ENCODE results near the gene SLC38A10.

SLC38A10 gene

GRCh38 chr17:81200201-81200600 lies 94.9 kb downstream of the SLC38A10 start:
- DNase-seq = no peak

DNA sequence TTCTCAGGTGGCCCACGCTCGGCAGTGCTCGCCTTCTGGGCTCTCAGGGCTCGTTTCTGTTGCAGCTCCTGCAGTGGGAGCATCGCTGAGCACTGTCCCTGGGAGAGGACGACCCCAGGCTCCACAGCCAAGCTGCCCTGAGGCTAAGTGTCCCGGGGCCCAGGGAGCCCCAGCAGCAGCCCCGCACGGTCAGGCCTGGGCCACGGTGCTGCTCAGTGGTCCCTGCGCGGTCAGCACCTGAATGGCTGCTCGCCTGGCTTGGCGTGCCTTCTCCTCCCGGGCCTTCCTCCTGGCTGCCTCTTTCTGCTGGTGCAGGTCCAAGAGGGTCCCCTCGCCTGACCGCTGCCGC lies 95.7 kb downstream of the SLC38A10 start:
- no peak for DNase-seq

- DNase-seq = no peak
Measured at GRCh38 chr17:81198826-81199481, 96.2 kb downstream of the SLC38A10 start.

DNA sequence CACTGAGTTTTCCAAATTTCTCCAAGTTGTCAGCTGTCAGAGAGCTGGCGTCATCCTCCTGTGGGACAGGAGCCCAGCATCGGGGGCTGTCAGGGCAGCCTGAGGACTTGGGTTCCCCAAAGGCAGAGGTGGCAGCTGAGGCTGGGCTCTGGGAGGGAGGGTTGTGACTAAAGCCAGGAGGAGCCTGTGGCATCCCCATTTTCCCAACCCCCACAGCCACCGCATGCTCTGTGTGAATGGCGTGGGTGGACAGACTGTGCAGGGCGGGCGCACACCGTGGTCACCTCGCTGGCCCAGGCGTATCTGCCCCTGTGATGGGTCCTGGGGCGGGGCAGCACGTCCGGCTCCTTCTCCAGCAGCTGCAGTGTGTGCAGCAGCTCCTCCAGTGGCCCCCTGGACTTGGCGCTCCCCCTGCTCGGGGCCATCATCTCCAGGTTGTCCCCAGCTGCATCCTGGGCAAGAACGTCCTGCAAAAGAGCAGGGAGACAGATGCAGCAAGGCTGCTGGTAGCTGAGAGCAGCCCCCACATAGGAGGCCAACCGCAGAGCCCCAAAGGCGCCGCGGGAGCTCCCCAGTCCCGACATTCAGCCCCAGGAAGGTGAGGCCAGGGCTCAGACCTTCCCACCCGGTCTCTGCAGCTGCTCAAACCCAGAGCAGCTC lies 97.1 kb downstream of the SLC38A10 start:
- no peak for DNase-seq

GRCh38 chr17:81197409-81197795 lies 97.7 kb downstream of the SLC38A10 start:
- no peak for DNase-seq

DNA sequence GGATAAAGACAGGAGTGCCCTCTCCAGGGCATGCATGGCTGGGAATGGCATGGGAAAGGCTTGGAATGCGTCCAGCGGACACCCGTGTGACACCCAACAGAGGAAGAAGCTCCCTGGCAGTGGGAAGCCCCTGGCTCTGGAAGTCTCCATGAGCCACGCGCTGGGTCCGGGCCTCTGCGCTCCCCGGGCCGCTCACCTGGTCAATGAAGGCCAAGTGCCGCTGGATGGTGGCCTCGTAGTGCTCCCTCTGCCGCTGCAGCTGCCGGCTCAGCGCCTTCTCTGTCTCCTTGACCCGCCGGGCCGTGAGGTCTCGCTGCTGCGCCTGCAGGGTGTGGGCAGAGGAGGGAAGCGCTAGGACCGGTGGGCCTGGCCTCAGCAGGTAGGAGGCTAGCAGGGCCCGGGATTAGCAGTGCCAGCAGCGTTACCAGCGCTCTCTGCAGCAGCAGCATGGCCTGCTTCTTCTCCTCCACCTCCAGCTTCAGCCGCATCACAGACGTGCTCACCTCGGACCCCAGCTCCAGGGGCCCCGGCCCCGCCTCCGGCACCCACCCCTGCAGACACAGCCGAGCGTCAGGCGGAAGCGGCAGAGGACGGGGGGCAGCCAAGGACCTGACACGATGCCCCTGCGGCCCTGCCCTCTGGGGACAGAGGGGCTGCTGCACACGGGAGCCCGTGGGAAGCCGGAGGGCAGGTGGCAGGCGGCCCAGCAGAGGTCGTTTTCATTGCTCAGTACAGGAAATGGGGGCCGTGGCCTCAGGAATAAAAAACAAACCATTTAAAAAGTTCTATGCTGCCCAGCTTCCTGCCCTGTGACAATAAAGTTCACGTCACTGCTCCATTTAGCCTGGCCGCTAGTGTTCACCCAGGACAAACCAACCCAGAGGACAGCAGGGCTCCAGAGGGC lies 98.3 kb downstream of the SLC38A10 start:
- DNase-seq = no peak

GRCh38 chr17:81195941-81196495 lies 99.1 kb downstream of the SLC38A10 start:
- no peak for DNase-seq

Measured in T-helper 9 cell (primary cell).